GM21723 (cell line): Measurements from ENCODE around the gene PDLIM5.
"Not testable (repeated sequence)": the region's sequence is repeated elsewhere in the genome, so short reads cannot be mapped to it uniquely, and the experiment has no call there.

ENCODE experiments used
- ATAC-seq: cut with Tn5 transposase; IDR thresholded peaks from one replicate; pipeline ENCODE4 v1.9.1; 2021; ENCODE audit warnings: mild to moderate bottlenecking, moderate library complexity; ENCODE audit not compliant: unreplicated experiment

Gene PDLIM5

GRCh38 chr4:94459462-94460161, 7.9 kb downstream of the PDLIM5 start:
- no peak for ATAC-seq

GRCh38 chr4:94461506-94461905, 9.8 kb downstream of the PDLIM5 start:
- ATAC-seq = no peak

- no peak for ATAC-seq
Observed at GRCh38 chr4:94462572-94462971, 10.8 kb downstream of the PDLIM5 start.

- no peak for ATAC-seq
Observed at GRCh38 chr4:94463771-94464170, 12.0 kb downstream of the PDLIM5 start.

- no peak for ATAC-seq
Observed at GRCh38 chr4:94466371-94466770, 14.6 kb downstream of the PDLIM5 start.

- no peak for ATAC-seq
Observed at GRCh38 chr4:94466923-94467322, 15.2 kb downstream of the PDLIM5 start.

GRCh38 chr4:94468093-94468769, 16.5 kb downstream of the PDLIM5 start:
- no peak for ATAC-seq

- peak; percentile 56 for ATAC-seq
Observed at GRCh38 chr4:94469221-94469784, 17.6 kb downstream of the PDLIM5 start.

- no peak for ATAC-seq
Observed at GRCh38 chr4:94470132-94470531, 18.4 kb downstream of the PDLIM5 start.

- ATAC-seq = not testable (repeated sequence)
Observed at GRCh38 chr4:94470782-94471181, 19.0 kb downstream of the PDLIM5 start.

GRCh38 chr4:94472056-94472826, 20.5 kb downstream of the PDLIM5 start:
- no peak for ATAC-seq

GRCh38 chr4:94475050-94475449, 23.3 kb downstream of the PDLIM5 start:
- no peak for ATAC-seq

- no peak for ATAC-seq
Observed at GRCh38 chr4:94475794-94476193, 24.1 kb downstream of the PDLIM5 start.

GRCh38 chr4:94477227-94477626, 25.5 kb downstream of the PDLIM5 start:
- no peak for ATAC-seq

- ATAC-seq = not testable (repeated sequence)
Observed at GRCh38 chr4:94478805-94479204, 27.1 kb downstream of the PDLIM5 start.

GRCh38 chr4:94479358-94480141, 27.8 kb downstream of the PDLIM5 start:
- no peak for ATAC-seq

- no peak for ATAC-seq
Observed at GRCh38 chr4:94480362-94480951, 28.7 kb downstream of the PDLIM5 start.

- ATAC-seq = no peak
Observed at GRCh38 chr4:94483895-94484294, 32.2 kb downstream of the PDLIM5 start.

- no peak for ATAC-seq
Observed at GRCh38 chr4:94484818-94485217, 33.1 kb downstream of the PDLIM5 start.

GRCh38 chr4:94486372-94486801, 34.6 kb downstream of the PDLIM5 start:
- no peak for ATAC-seq
